Measurements from ENCODE around the gene SENP6.

DNA sequence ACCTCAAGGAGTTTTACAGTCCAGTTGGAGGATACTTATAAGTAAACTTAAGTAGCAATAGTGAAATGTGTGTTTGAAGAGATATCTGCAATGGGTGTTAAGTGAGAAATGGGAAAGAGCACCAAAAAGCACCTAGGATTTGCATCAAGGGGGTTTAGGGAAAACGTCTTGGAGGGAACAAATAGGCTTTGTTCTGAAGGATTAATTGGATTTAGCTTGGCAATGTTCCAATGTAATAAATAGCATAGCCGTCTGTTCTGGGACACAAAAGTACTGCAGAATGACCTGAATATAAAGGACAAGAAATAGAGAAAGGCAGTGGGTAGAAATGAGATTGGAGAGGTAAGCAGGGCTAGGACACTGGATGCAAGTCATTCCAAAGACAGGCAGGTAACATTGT is 144.5 kb downstream of the SENP6 start:
- TF ChIP-seq, protein P1, sequence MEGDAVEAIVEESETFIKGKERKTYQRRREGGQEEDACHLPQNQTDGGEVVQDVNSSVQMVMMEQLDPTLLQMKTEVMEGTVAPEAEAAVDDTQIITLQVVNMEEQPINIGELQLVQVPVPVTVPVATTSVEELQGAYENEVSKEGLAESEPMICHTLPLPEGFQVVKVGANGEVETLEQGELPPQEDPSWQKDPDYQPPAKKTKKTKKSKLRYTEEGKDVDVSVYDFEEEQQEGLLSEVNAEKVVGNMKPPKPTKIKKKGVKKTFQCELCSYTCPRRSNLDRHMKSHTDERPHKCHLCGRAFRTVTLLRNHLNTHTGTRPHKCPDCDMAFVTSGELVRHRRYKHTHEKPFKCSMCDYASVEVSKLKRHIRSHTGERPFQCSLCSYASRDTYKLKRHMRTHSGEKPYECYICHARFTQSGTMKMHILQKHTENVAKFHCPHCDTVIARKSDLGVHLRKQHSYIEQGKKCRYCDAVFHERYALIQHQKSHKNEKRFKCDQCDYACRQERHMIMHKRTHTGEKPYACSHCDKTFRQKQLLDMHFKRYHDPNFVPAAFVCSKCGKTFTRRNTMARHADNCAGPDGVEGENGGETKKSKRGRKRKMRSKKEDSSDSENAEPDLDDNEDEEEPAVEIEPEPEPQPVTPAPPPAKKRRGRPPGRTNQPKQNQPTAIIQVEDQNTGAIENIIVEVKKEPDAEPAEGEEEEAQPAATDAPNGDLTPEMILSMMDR (IDR thresholded peaks at IDR 0.05; ENCODE audit: low read depth, low read length, missing input control): no peak
- TF ChIP-seq YY1 (IDR thresholded peaks at IDR 0.05) (no peak), SP1 (IDR thresholded peaks at IDR 0.05) (no peak)

Measured in liver (tissue), 3 donors.